Prostate gland (tissue), 2 donors: ENCODE measurements around the gene ANKRD45.

Experiments
- CTCF ChIP-seq, 4 experiments: fragments of 200-600 bp in 2 of 4; fragments of 450-650 bp in 2 of 4; sonication (generic) in 2 of 4; IDR thresholded peaks; 1 replicate in 3 of 4; 2 replicates in 1 of 4; pipeline ENCODE4 v1.5.1; 2016 to 2019; ENCODE audit warnings: antibody characterized with exemption in 4 of 4, mild to moderate bottlenecking in 2 of 4, moderate library complexity in 2 of 4
- POLR2A ChIP-seq: fragments of 450-650 bp; IDR thresholded peaks from one replicate; pipeline ENCODE4 v1.6.1; 2016; ENCODE audit warnings: antibody characterized with exemption, mild to moderate bottlenecking
- POLR2AphosphoS5 ChIP-seq: sonication (generic); formaldehyde crosslinking; IDR thresholded peaks from one replicate; pipeline ENCODE4 v1.6.1; 2017; ENCODE audit warnings: antibody characterized with exemption

- no peak for TF ChIP-seq POLR2A
- no peak for TF ChIP-seq CTCF (IDR thresholded peaks at IDR 0.05)
- no peak for TF ChIP-seq POLR2AphosphoS5
Measured at GRCh38 chr1:173660306-173660705, 9.3 kb downstream of the ANKRD45 start.
